Glomerular endothelial cell (primary cell): ENCODE data around the gene SKI. TPM values are rescaled to one million over a fixed set of nuclear protein-coding genes. Genes with fewer than 3 reads are reported as not detected.

Source experiments
- DNase-seq: peaks from one replicate; pipeline ENCODE4 v3.0.0-alpha.2; 2011; ENCODE audit warnings: low read depth, low spot score; ENCODE audit errors: extremely low read depth
- total RNA-seq: library from RNA; depleted of rRNA; stranded (reverse); fragments of >200 nt; gene quantifications from 2 replicates; pipeline ENCODE4 v1.2.3, GENCODE V29; 2015

The SKI gene
- total RNA-seq, 1 donor from 2014 or later = 84.2 TPM

DNA sequence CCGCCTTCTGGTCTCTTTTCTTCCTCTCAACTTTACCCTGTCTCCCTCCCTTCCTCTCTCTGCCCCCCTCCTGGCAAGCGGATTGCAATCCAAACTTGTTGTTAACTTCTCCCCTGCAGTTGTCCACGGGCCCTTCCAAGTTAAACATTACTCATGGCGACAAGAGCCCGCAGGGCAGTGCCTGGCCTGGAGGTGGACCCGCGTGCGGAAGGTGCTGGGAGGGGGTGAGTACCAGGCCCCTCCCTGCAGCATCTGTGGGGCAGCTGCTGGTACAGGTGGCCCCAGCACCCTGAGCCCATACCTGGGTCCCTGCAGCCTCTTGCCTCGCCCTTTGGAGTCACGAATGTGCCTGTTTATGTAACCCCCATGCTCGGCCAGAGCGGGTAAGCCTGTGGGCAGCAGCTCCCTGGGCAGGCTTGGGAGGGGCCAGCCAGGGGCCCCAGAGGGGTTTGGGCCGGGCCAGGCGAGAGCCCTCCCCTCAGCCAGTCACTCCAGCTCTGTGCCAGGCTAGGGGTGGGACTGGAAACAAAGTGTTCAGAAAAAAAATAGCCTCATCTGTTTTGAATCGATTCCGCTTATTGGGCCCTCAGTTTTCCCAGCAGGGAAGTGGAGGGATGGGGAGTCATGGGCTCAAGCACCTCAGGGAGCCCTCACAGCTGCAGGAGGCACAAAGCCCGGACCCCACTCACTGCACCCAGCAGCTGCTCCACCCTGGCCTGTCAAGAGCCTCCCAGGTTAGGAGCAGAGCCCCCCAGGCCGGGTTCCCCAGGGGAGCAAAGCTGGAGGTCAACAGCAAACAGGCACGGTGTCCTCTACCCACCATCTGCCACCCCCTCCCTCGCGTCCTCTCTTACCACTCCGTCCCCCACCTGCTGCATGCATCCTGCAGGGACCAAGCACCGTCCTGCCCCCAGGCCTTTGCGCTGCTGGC lies 19.5 kb upstream of the SKI start:
- no peak for DNase-seq

DNA sequence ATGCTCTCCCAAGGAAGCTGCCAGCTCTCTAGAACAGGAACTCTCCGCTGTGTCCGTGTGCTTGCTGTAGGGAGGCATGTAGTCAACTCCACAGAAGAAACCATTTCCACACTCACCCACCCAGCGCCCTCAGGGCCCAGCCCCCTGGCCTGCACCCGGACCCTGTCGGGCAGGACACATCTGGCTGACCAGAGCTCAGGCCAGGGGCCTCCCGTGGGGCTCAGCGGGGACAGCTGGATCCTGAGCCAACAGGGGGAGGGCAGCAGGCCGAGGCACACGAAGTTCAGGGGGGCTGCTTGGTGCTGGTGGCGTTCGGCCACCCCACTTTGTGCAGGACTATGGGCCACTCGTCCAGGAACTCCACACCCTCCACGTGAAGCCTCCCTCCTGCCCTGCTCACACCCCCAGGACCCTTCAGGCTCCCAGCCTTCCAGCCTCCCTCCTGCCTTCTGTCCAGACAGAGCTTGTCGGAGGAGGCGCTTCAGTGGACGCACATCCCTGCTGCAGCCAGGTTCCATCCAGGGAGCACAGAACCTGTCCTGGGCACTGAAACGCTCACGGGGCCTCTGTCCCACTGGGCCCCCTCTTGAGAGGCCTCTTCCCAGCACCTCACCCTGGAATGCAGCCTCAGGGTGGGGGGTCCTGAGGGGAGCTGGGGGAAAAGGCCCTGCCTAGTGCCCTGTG lies 18.6 kb upstream of the SKI start:
- no peak for DNase-seq

DNA sequence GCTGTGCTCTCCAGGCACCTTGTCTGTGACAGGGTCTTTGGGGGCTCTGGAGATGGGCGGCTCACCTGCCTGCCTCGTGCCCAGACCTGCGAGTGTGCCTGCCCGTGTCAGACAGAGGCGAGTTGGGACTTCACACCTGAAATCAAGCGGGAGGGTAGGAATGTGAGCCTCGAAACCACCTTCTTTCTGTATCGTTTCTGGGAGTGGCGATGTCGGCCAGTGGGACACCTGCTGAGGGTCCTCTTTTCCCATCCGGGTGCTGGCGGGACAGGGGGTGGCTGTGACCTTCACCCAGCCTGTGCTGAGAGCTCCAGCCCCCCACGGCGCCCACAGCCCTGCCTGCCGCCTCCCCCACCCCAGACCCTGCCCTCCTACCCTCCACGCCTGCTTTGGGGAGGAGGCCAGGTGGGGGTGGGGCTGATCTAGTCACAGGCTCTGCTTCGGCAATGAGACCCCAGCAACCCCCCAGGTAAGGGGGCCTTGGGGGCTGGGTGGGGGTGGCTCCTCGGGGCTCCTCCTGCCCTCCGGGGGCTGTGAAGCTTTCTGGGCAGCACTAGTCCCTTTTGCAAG lies 17.9 kb upstream of the SKI start:
- DNase-seq = no peak

DNA sequence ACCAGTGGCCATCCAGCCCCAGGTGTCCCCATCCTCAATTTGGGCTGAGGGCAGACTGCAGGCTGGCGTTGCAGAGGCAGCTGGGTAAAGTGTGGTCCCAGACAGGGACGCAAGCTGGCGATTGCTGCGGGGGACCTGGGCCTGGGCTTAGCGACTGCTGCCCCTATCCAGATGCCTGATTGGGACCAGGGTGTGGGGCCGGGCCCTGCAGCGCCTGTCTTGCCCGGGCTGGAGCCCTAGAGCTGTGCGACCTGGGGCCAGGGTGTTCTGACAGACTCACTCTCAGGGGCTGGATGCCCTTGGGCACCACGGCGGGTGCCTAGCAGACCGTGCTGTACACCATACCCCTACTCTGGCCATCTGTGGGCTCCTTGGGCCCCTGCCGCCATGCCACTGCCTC lies 17.3 kb upstream of the SKI start:
- DNase-seq = no peak

DNA sequence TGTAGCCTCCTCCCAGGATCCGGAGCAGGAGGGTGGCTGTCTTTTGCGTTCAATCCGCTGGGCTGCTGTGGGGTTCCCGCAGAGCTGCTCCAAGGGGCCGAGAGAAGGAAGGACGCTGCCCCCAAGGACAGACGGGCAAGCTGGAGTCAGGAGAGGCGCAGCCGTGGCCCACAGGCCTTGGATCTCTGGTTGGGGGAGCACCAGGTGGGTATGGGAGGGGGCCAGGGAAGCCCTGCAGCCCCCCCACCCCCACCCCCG lies 15.9 kb upstream of the SKI start:
- no peak for DNase-seq

DNA sequence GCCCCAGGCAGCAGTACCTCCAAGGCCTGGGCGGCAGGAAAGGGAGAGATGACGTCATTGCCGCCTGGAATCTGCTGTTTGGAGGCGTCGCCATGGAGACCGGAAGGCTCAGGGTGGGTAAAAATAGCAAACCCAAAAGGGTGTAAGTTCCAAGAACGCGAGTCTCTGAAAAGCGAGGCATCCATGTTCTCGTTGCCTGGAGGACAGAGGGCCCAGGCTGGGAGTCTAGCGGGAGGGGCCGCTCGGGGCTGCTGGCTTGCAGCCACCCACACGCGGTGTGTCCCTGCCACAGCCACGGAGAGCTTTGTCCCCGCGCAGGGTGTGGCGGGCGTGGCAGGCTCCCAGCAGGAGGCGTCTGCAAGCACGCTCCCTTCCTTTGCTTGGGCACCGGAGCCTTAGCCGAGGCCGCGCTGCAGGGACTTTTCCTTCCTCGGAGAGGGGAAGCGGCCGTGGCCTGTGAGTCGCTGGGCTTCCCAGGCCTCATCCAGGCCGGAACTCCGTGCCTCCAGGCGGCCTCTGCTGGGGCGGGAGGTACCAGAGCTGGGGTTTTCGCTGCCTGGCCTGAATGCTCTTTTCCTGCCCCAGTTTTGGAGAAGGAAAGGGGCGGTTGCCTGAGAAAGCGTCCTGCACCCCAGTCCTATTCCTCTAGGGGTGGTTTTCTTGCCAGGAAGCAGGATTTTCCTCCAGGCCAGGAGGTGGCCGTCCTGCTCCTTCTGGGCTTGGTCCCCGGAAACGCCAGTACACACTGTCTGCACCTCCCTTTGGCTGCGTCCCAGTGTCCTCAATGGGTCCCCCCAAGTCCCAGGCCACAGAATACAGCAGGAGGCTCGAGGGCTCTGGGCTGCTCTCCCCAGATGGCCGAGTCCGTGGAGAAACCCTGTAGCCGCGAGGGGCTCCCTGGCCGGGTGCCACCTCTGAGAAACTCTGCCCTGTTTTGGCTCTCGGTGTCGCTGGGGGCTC lies 15.3 kb upstream of the SKI start:
- DNase-seq = peak; percentile 88

DNA sequence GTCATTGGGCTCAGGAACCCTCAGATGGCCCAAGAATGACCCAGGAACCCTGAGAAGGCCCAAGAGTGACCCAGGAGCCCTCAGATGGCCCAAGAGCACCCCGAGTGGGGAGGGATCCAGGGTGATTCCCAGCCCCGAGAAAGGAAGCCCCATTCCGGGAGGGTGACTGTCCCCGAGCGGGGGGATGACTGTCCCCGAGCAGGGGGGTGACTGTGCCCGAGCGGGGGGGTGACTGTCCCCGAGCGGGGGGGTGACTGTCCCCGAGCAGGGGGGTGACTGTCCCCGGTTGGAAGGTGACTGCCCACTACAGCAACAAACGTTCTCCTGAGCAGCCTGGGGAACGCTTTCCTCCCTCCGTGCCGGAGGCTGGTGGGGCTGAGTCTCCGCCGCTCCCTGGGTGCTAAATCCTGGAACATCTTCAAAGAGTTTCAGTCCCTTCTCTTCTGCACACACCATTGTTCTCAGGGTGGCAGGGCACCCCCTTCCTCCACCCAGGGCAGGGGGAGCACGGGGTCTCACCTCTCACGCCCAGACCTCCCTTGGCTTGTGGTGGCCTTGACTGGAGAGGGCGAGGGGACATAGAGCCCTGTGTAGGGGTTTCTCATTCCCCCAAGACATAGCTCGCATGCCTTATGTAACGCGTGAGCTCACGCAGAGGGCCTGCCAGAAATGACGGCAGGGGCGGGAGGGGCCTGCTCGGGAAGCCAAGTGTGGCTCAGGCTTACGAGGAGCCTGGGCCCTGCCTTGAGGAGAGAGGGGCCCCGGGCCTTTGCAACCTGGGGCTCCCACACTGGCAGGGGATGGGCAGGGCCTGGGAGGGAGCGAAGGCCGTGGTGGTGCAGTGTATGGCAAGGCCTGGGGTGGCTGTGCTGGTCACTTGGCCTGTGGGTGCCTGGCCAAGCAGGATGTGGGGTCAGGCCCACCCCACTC lies 14.3 kb upstream of the SKI start:
- no peak for DNase-seq

DNA sequence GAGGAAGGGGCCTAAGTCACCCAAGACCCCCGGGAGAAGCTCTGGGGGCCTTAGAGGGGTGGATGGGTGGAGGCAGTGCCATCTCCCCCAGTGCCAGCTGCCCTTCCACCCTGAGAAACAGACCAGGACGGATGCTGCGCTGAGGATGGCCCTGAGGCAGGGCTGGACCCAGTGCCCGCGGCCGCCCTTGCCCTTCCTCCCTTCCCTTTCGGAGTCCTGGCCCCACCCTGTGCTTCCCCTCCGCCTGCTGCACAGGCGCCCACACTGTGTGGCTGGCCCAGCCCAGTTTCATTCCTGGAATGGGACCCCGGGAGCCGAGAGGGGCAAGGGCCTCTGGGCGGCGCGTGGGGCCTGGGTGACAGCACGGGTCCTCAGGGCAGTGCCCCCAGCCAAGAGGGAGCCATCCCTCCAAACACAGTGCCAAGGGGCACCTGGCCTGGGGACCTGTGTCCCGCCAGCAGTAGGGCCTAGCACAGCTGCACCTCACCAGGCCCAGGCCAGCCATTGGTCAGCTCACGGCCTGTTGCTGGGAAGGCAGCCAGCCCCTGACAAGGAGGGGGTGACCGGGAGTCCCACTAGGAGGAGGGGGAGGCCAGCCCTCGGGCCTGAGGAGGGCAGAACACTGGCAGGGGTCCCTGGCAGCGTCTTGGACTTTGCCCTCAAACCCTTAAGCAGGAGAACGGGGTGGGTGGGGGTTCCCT lies 13.4 kb upstream of the SKI start:
- DNase-seq = no peak

DNA sequence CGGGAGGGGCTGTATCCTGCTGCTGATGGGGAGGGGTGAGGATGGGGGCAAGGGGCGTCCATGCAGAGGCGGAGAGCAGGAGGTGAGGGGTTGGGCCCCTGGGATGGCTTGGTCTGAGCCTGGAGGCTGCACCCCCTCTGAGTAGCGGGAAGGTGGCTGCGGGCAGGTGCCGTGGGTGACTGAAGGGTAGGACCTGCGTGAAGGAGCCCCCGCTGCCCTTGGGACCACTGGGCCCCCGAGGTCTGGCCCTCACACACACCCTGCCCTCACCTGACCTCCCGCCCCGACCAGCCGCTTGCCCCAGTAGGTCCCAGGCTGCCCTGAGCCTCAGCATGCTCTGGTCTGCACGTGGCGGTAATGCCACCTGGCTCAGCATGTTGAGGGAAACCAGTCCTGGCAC lies 12.8 kb upstream of the SKI start:
- DNase-seq = no peak

DNA sequence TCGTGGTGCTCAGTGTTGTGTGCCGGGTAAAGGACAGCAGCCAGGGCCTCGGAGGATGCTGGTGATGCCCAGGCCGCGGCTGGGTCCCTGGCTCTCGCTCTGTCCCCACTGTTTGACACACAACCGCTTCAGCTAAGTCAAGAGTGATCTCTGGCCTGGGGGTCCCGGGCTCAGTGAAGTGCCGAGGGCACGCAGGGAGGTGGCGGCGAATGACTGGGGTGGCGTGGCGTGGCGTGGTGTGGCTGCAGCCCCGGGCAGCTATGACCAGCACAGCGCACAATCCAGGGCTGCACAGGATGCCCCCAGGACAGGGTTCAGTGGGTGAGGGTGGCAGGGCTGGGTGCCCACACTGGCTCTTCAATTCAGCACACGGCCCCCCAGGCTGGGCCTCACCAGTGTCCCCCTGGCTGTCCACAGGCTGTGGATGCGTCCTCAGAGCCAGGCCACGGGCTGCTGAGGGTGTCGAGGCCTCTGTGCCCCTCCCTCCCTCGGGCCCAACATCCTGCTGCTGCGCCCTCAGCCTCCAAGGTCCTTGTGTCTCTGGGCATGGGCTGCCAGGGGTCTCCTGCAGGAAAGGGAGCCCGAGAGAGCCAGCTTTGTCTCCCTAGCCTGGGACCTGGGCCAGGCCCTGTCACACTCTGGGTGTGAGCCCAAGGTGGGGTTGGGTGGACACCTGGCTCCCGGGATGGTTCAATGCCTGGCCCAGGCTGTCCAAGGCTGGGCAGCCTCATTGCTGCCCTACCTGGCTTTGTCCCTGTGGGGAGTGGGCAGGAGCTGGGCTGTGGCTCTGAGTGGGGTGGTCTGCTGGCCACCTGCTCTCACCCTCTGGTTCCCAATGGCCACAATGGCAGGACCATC lies 12.0 kb upstream of the SKI start:
- DNase-seq = no peak

DNA sequence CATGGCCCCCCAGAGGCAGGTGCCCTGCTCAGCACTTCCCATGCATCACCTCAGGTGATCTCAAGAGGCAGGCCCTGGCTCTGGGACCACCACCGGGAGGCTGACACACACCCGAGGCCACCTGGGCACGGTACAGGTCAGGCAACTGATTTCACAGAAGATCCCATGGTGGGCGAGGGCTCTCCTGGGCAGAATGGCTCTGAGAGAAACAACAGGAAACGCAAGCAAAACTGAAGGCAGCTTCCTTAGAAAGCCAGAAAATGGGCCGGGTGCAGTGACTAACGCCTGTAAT lies 11.4 kb upstream of the SKI start:
- DNase-seq = no peak

DNA sequence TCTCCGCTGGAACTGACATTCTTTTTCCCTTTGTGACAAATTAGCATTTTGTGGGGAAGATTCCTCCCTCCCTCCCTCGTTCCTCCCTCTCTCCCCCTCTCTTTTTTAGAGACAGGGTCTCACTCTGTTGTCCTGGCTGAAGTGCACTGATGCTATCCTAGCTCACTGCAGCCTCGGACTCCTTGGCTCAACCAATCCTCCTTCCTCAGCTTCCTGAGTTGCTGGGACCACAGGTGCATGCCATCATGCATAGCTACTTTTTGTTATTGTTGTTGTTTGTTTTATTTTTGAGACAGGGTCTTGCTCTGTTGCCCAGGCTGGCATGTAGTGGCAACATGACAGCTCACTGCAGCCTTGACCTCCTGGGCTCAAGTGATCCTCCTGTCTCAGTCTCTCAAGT lies 6.8 kb upstream of the SKI start:
- no peak for DNase-seq

DNA sequence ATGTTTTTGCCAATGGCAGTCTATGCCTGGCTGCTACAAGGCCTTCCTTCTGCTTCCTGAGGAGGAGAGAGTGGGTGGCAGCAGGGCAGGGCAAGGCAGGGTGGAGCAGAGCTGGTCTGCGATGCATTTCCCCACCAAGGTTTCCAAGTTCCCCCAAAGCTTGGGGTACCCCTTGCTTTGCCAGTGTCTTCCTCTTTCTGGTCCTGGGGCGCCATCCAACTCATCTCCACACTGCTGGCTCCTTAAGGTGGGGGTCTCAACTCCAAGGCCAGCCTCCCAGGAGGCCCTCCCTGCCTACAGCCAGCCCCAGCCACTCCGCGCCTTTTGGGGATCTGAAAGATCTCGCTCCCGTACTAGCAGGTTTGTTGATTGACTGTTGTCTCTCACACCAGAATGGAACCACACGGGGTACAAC lies 3.9 kb upstream of the SKI start:
- DNase-seq = no peak

DNA sequence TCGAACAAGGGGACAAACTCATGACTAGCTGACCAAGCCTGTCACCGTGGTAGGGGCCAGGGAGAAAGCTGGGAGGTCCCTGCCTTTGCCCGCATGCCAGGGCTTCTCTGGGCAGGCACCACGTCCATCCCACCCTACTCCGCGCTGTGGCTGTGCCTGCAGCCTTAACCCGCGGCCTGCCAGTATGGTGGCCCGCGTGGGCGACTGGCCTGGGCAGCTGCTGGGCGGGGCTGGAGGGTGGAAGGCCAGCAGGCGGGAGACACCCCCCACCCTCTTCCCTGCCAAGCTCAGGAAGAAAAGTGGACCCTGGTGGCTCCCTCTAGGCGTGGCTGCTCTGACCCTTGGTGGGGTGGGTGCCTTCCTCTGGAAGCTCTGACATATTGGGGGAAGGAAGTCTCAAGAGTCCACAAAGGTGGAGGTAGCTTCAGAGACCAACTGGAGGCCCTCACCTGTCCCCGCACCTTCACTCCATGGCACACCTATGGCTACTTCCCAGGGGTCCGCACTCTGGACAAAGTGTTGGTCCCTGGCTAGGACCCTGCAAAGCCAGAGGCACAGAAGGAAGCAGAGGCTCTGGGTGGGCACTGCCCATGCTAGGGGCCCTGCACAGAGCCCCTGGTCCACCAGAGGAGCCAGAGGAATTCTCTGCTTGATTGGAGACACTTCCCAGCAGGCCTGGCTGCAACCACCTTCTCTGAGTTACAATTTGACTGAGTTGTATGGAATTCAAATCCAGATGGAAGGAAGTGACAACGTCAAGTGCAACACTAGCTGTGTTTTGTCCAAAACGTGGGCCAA lies 3.3 kb upstream of the SKI start:
- no peak for DNase-seq

DNA sequence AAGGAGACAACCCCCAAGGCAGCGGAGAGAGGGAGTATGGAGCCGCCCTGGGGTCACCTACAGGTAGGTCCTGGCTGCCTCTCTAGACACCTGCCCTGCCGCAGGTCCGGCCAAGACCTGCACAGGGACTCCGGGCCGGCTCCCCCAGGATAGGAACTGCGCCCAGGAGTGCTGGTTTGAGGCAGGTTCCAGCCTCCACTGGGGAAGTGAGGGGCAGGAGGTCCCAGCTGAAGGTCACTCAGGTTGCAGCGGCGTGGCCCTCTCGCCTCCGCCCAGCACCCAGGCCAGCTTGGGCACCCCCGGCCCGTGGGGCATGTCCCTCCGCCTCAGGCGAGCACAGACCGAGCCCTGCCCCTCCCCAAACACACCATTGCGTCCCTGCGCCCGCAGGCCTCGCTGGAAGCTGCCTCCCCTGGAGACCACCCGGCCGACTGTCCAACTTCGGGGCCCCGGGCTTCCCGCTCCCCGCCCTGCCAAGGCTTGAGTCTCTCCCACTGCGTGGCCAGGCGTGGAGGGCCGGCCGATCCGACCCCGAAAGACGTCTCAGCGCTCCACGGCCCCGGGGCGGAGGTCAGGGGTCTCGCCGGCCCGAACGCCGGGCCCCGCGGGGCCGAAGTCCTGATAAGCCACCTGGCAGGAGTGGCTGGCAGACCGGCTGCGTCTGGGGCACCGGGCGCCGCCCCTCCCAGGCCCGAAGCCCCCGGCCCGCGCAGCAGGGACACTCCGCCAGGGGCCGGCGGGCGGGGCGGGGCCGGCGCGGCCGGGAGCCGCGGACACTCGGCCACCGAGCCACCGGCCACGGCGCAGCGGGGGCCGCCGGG lies 1.4 kb upstream of the SKI start:
- DNase-seq = no peak

DNA sequence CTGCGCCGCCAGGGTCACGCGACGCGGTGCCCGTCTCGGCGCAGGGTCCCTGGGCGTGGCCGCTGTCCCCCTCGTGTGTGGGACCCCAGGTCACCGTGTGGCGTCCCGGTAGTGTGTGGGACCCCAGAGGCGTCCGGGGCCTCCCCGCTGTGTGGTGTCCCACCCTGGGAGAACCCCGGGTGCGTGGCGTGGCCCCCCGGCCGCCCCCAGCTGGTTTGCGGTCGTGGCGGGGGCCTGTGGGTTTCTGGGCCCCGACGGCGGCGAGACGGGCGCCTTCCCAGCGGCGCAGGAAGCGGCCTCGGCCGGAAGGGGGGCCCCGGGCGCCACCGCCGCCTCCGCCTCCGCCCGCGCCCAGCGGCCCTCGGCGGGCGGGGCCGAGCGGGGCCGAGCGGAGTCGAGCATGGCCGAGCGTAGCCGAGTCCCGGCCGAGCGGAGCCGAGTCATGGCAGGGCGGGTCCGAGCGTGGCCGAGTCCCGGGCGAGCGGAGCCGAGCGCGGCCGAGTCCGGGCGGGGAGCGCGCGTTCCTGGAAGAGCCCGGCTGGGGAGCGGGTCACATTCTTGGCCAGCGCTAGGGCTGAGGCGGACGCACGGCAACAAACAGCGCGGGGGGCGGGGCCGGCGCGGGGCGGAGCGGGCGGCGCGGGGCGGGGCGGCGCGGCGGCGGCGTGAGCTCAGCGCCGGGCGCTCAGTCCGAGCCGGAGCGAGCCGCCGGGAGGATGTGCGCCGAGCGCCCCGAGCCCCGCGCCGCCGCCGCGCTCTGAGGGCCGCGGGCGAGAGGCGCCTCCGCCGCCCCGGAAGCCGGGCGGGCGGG lies 568 bp upstream of the SKI start:
- no peak for DNase-seq
